C4-2B (cell line): Measurements from ENCODE around the gene TACC3.

Experiments
- ZFX ChIP-seq: fragments of 450-650 bp; IDR thresholded peaks from 2 replicates; pipeline ENCODE4 v1.6.1; 2017
- TF ChIP-seq, protein P1 (sequence below): fragments of 450-650 bp; conservative IDR thresholded peaks from 2 replicates; pipeline ENCODE4 v1.5.1; 2017; ENCODE audit warnings: mild to moderate bottlenecking

GRCh38 chr4:1788254-1788973 lies 67.1 kb downstream of the TACC3 start:
- TF ChIP-seq, protein P1, sequence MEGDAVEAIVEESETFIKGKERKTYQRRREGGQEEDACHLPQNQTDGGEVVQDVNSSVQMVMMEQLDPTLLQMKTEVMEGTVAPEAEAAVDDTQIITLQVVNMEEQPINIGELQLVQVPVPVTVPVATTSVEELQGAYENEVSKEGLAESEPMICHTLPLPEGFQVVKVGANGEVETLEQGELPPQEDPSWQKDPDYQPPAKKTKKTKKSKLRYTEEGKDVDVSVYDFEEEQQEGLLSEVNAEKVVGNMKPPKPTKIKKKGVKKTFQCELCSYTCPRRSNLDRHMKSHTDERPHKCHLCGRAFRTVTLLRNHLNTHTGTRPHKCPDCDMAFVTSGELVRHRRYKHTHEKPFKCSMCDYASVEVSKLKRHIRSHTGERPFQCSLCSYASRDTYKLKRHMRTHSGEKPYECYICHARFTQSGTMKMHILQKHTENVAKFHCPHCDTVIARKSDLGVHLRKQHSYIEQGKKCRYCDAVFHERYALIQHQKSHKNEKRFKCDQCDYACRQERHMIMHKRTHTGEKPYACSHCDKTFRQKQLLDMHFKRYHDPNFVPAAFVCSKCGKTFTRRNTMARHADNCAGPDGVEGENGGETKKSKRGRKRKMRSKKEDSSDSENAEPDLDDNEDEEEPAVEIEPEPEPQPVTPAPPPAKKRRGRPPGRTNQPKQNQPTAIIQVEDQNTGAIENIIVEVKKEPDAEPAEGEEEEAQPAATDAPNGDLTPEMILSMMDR = no peak
- TF ChIP-seq ZFX = no peak
